NCI-H2081 treated with DMSO at 0.1 percent for 48 hours (cell line): Measurements from ENCODE around the gene POU2AF2.

Experiments
- DNase-seq: peaks from one replicate; lab custom pipeline; 2025; lab: John Stamatoyannopoulos, UW

POU2AF2 gene

DNA sequence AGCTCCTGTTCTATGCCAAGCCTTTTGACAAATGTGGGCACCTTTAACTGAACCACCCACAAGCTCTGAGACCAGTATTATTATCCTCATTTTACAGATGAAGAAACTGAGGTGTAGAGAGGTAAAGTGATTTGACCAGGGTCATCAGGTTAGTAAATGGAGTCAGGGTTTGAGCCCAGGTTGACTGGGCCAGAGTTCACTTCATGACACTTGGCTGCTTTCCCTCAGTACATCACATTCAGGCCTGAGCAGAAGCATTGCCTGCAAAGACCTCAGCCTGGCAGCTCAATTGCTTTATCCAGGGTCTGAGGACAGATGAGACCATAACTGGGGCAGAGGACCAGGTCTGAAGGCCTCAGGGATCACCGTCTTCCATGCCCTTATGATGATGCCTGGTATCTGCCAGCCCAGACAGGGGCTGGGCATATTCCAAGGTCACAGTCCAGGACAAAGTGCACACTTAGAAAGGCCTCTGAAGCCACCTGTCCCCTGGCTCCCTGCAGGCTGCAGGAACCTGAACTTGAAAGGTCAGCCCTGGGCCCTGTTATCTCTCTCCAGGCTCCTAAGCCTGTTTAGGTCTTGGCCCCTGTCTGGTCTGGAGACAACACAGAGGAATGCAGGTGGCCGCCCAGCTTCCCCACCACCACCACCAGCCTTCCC, 84.8 kb downstream of the POU2AF2 start:
- no peak for DNase-seq

GRCh38 chr11:111331711-111332479, 86.4 kb downstream of the POU2AF2 start:
- DNase-seq: no peak

- DNase-seq: peak; percentile 88
These were observed 89.3 kb downstream of the POU2AF2 start for GRCh38 chr11:111334532-111335502.

DNA sequence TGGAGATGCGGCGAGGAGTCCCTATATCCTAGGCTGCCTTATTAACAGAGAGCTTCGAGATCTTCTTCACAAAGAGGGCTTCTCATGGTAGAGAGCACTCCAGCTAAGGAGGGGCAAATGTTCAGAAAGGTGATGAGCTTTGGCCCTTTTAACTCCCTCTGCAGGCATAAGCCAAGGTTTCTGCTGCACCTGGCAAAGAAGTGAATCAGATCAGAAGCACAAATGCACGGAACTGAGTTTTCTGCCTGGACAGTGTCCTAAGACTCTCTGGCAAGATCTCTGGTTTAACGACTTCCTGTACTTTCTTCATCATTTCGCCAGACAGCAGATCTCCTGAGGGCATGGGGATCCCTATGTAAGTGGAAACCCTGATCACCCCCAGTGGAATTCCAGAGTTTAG, 90.0 kb downstream of the POU2AF2 start:
- DNase-seq: no peak
